Activated T-cell treated with anti-CD3 and anti-CD28 coated beads for 4 hours (primary cell): Measurements from ENCODE around the gene GAS7.

Experiments
- DNase-seq: peaks from one replicate; pipeline ENCODE4 v3.0.0-alpha.2; 2020

GAS7 gene

GRCh38 chr17:10170233-10170632 lies 28.2 kb downstream of the GAS7 start:
- DNase-seq: no peak

- DNase-seq: no peak
Measured at GRCh38 chr17:10169290-10169689, 29.1 kb downstream of the GAS7 start.

- no peak for DNase-seq
Measured at GRCh38 chr17:10166176-10166935, 32.0 kb downstream of the GAS7 start.

GRCh38 chr17:10162096-10162495 lies 36.3 kb downstream of the GAS7 start:
- no peak for DNase-seq

GRCh38 chr17:10161386-10161785 lies 37.0 kb downstream of the GAS7 start:
- DNase-seq: no peak

GRCh38 chr17:10156948-10157607 lies 41.3 kb downstream of the GAS7 start:
- DNase-seq: no peak

GRCh38 chr17:10156599-10156947 lies 41.8 kb downstream of the GAS7 start:
- no peak for DNase-seq

GRCh38 chr17:10156077-10156435 lies 42.4 kb downstream of the GAS7 start:
- DNase-seq: no peak

- no peak for DNase-seq
Measured at GRCh38 chr17:10155371-10156076, 42.9 kb downstream of the GAS7 start.

- no peak for DNase-seq
Measured at GRCh38 chr17:10151667-10152496, 46.5 kb downstream of the GAS7 start.

GRCh38 chr17:10149573-10150399 lies 48.6 kb downstream of the GAS7 start:
- DNase-seq: no peak

- no peak for DNase-seq
Measured at GRCh38 chr17:10147761-10148415, 50.5 kb downstream of the GAS7 start.

GRCh38 chr17:10147040-10147439 lies 51.4 kb downstream of the GAS7 start:
- DNase-seq: no peak

- no peak for DNase-seq
Measured at GRCh38 chr17:10144982-10145381, 53.4 kb downstream of the GAS7 start.

GRCh38 chr17:10144456-10144855 lies 54.0 kb downstream of the GAS7 start:
- no peak for DNase-seq

GRCh38 chr17:10141436-10141835 lies 57.0 kb downstream of the GAS7 start:
- no peak for DNase-seq

- DNase-seq: no peak
Measured at GRCh38 chr17:10139577-10139976, 58.8 kb downstream of the GAS7 start.

GRCh38 chr17:10136258-10136981 lies 62.0 kb downstream of the GAS7 start:
- DNase-seq: no peak

- no peak for DNase-seq
Measured at GRCh38 chr17:10135539-10136257, 62.7 kb downstream of the GAS7 start.

GRCh38 chr17:10130677-10131076 lies 67.7 kb downstream of the GAS7 start:
- DNase-seq: no peak
